Karpas-422 (cell line): ENCODE data around the gene NECAB3. TPM values are rescaled to one million over a fixed set of nuclear protein-coding genes. Genes with fewer than 3 reads are reported as not detected.

Experiments
- DNase-seq: peaks from one replicate; pipeline ENCODE4 v3.0.0-alpha.2; 2015
- H2AFZ ChIP-seq: fragments of 200-600 bp; sonication (generic); 2 replicates; pipeline ENCODE4 v1.6.1; 2014; ENCODE audit warnings: antibody characterized with exemption, low read length, mixed read lengths
- H3K27ac ChIP-seq: fragments of 200-600 bp; sonication (generic); 2 replicates; pipeline ENCODE4 v1.5.1; 2014; ENCODE audit warnings: mild to moderate bottlenecking, low read length, moderate library complexity
- H3K27me3 ChIP-seq: fragments of 200-600 bp; sonication (generic); 2 replicates; pipeline ENCODE4 v1.6.1; 2014; ENCODE audit warnings: low read length, mixed read lengths
- H3K36me3 ChIP-seq: fragments of 200-600 bp; sonication (generic); 2 replicates; pipeline ENCODE4 v1.6.1; 2014; ENCODE audit warnings: low read length, mixed read lengths; ENCODE audit not compliant: insufficient read depth
- H3K4me1 ChIP-seq: fragments of 200-600 bp; sonication (generic); 2 replicates; pipeline ENCODE4 v1.6.1; 2014; ENCODE audit warnings: mild to moderate bottlenecking, low read length, mixed read lengths
- H3K4me2 ChIP-seq: fragments of 200-600 bp; sonication (generic); 2 replicates; pipeline ENCODE4 v1.6.1; 2014; ENCODE audit warnings: low read length, low read depth, mild to moderate bottlenecking; ENCODE audit not compliant: poor library complexity, severe bottlenecking
- H3K4me3 ChIP-seq: fragments of 200-600 bp; sonication (generic); 2 replicates; pipeline ENCODE4 v1.5.1; 2014; ENCODE audit warnings: mild to moderate bottlenecking, antibody characterized with exemption, low read length, mixed read lengths
- H3K79me2 ChIP-seq: fragments of 200-600 bp; sonication (generic); 2 replicates; pipeline ENCODE4 v1.6.1; 2014; ENCODE audit warnings: mild to moderate bottlenecking, low read length, mixed read lengths
- H3K9ac ChIP-seq: fragments of 200-600 bp; sonication (generic); 2 replicates; pipeline ENCODE4 v1.6.0; 2014; ENCODE audit warnings: low read length
- H3K9me2 ChIP-seq: fragments of 200-600 bp; sonication (generic), shearing (Covaris generic); replicated peaks from 2 replicates; pipeline ENCODE4 v1.6.0; 2014; ENCODE audit warnings: mild to moderate bottlenecking, low read length, moderate library complexity; ENCODE audit not compliant: insufficient read depth
- H3K9me3 ChIP-seq: fragments of 300-700, 200-600 bp; sonication (generic); 2 replicates; pipeline ENCODE4 v1.6.1; 2014; ENCODE audit warnings: low read length, mixed read lengths
- H4K20me1 ChIP-seq: fragments of 200-600 bp; sonication (generic); 2 replicates; pipeline ENCODE4 v1.6.1; 2014; ENCODE audit warnings: mild to moderate bottlenecking, antibody characterized with exemption, low read length, low read depth; ENCODE audit not compliant: insufficient read depth
- total RNA-seq: library from RNA; depleted of rRNA; stranded (reverse); fragments of >200 nt; shearing (Covaris generic); gene quantifications from 2 replicates; pipeline ENCODE4 v1.2.3, GENCODE V29; 2014; ENCODE audit warnings: low replicate concordance

The NECAB3 gene
- total RNA-seq, 1 experiment from 2014 or later, result 38.2 TPM

DNA sequence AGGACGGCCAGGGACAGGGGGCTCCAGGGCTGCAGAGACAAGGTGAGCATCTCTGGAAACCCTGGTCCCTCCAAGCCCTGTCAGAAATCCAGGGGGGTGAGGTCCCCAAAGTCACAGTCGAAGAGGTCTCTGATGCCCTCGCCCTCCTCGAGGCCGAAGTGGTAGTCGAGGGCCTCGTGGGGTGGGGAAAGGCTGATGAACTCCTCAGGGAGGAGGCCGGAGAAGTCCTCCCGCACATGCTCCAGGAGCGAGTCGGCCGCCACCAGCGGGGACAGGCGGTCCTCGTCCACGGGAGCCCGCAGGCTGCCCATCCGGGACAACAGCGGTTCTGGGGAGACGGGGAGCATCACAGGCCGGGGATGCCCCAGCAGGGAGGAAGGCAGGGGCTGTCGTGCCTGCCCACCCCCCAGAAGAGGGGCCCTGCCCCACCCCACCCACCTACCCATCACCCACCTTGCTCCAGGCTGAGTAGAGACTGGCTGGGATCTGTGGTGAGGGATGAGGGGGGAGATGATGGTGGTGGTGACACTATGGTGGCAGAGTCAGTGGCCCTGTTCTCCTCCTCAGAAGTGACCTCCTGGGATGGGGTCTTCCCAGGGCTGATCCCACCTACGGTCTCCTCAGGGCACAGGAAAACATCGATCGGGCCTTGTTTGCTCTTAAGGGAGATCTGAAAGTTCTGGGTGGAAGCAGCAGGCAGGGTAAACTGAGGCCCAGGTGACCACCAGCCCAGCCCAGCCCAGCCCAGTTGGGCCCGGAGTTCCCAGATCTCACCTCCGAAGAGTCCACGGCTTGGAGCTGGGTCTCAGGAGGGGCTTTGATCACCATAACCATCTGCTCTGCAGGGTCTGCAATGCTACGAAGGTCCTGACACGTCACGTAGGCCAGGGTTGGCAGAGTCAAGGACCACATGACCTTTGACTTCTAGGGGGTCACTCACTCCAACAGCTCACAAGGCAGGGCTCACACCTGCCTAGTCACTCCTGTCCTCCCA lies 2.7 kb upstream of the NECAB3 start:
- H3K9ac ChIP-seq, result no peak overlapping the region
- DNase-seq, result no peak
- H3K36me3 ChIP-seq, result peaks cover 5% of the 10 kb centered on the region; the same call in 1 of the 2 replicates
- no peak overlapping the region for H3K4me3 ChIP-seq
- no peaks in the 10 kb centered on the region for H4K20me1 ChIP-seq
- H3K79me2 ChIP-seq, result peaks cover 40% of the 10 kb centered on the region
- H3K4me1 ChIP-seq, result peaks cover 64% of the 10 kb centered on the region
- H3K27me3 ChIP-seq, result no peaks in the 10 kb centered on the region
- H3K9me2 ChIP-seq, result no peaks in the 10 kb centered on the region
- H3K4me2 ChIP-seq, result no peak overlapping the region
- no peak overlapping the region for H2AFZ ChIP-seq
- no peak overlapping the region for H3K27ac ChIP-seq
- no peaks in the 10 kb centered on the region for H3K9me3 ChIP-seq

DNA sequence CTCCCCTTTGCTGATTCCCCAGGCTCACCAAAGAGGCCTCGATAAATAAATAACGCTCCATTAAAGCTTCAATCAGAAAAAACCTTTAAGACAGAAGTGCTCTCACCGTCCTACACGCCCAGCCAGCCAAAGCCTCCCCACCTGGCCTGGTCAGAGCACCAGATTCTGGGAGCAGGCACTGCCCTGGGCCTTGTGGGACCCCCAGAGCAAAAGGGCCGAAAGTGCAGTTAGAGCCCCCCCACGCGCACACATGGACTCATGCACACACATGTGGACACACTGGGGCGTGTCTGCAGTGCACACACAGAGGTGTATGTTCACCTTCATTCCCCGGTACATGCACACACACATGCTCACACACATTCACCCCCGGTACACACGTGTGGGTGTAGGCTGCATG lies 1.9 kb upstream of the NECAB3 start:
- no peak overlapping the region for H2AFZ ChIP-seq
- peak overlapping the region; percentile 85 for H3K27ac ChIP-seq
- H3K9me3 ChIP-seq, result no peaks in the 10 kb centered on the region
- no peaks in the 10 kb centered on the region for H3K9me2 ChIP-seq
- peaks cover 64% of the 10 kb centered on the region for H3K4me1 ChIP-seq
- H4K20me1 ChIP-seq, result no peaks in the 10 kb centered on the region
- H3K27me3 ChIP-seq, result no peaks in the 10 kb centered on the region
- peaks cover 12% of the 10 kb centered on the region; the same call in 1 of the 2 replicates for H3K36me3 ChIP-seq
- no peak overlapping the region for H3K4me2 ChIP-seq
- H3K79me2 ChIP-seq, result peaks cover 39% of the 10 kb centered on the region
- H3K4me3 ChIP-seq, result no peak overlapping the region
- no peak for DNase-seq
- H3K9ac ChIP-seq, result no peak overlapping the region

DNA sequence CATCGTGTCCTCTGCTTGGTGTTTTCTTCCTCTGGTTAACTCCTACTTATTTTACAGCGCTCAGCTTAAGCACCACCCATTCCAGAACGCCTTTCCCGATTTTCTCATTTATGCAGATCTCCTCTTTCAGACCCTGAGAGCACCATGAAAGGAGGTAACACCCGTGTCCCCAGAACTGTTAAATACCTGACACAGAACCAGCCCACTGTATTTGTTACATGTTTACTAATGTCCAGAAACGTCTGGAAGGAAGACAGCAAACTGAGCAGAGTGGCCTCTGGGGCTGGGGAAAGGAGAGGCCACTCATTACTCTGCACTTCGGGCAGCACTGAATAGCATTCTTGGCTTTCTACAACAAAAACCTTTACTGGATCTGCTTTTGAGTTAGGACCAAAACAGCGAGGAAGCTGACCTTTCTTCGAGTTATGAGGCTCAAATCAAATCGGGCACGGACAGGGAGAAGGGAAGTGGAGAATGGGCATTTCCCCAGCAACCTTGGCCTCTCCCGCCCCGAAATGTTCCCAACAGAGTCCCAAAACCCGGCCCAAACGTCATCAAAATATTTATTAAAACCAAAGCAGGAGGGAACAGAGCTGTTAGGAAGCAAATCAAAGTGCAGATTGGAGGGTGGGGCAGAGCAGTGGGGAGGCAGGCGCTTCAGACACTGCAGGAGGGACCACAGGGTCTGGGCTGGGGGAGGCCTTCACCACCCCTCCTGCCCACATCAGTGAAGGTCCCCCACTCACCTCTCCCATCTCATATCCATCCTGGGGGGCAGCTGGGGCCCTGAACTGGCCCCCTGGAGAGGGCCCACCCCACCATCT lies 1.1 kb upstream of the NECAB3 start:
- DNase-seq, result no peak
- Histone ChIP-seq H3K36me3 (peaks cover 16% of the 10 kb centered on the region; the same call in 1 of the 2 replicates), H3K9ac (peak overlapping the region; percentile 89), H2AFZ (no peak overlapping the region), H3K9me2 (no peaks in the 10 kb centered on the region), H3K9me3 (no peaks in the 10 kb centered on the region), H3K4me2 (peak overlapping the region; percentile 88), H3K79me2 (peaks cover 34% of the 10 kb centered on the region), H3K27me3 (no peaks in the 10 kb centered on the region), H3K4me3 (peak overlapping the region; percentile 80; the same call in 1 of the 2 replicates), H3K4me1 (peaks cover 64% of the 10 kb centered on the region), H3K27ac (peak overlapping the region; percentile 85), H4K20me1 (no peaks in the 10 kb centered on the region)

DNA sequence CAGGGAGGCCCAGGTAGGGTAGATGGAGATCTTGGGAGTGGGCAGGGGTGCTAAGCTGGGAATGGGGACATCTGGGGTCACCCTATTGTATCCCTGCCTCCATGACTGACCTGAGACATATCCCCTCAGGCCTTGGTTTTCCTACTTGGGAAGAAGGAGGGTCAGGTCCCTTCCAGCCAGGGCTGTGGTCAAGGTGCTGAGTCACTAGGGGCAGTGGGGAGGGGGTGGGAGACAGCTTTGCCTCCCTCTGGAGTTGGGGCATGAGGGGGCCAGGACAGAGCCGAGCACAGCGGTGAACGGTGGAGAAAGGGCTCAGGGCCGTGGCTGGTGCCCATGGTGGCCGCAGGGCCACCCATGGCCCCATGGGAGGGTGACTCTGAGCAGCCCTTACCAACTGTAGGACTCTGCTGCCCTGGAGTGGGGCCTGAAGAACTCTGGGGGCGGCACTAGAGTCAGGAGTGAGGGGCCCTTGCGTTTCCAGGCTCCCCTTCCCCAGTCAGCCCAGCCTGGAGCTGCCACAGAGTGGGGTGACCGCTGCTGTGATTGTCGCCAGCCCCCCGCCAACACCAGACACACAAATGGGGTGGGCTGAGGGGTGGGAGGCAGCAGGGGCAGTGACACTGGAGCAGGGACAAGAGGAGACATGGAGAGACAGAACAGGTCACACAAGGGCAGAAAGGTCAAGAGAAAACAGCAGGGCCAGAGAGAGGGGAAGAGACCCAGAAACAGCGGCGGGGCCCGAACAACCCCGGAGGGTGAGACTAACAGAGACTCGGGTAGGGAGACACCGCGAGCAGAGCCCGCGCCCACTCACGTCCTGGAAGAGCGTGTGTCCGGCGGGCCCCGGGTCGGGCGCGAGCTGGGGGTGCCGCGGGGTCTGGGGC lies 576 bp downstream of the NECAB3 start:
- H3K79me2 ChIP-seq, result peaks cover 30% of the 10 kb centered on the region
- peaks cover 65% of the 10 kb centered on the region for H3K4me1 ChIP-seq
- H3K9me3 ChIP-seq, result no peaks in the 10 kb centered on the region

DNA sequence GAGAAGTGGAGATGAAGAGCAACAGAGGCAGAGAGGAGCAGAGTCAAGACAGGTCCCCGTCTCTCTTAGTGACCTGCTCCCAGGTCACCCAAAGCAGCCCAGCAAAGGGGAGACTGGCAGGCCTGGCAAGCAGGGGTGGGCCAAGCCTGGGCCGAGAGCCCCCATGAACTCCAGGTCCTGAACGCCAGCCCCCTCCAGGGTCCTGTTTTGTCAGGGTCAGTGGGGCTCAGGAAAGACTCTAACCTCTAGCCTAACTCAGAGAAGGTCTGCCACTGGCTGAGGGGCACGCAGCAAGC lies 1.2 kb downstream of the NECAB3 start:
- H3K9me3 ChIP-seq, result no peaks in the 10 kb centered on the region
- H3K4me3 ChIP-seq, result peak overlapping the region; percentile 80
- H3K9me2 ChIP-seq, result no peaks in the 10 kb centered on the region
- H4K20me1 ChIP-seq, result no peaks in the 10 kb centered on the region
- peak overlapping the region; percentile 88 for H3K4me2 ChIP-seq
- peaks cover 71% of the 10 kb centered on the region for H3K4me1 ChIP-seq
- peak overlapping the region; percentile 89 for H3K9ac ChIP-seq
- peak overlapping the region; percentile 89 for H3K27ac ChIP-seq
- H3K36me3 ChIP-seq, result peaks cover 16% of the 10 kb centered on the region; the same call in 1 of the 2 replicates
- no peaks in the 10 kb centered on the region for H3K27me3 ChIP-seq
- no peak for DNase-seq
- no peak overlapping the region for H2AFZ ChIP-seq
- peaks cover 30% of the 10 kb centered on the region for H3K79me2 ChIP-seq

More for the DNA sequence above, 576 bp downstream of the NECAB3 start:
- H4K20me1 ChIP-seq, result no peaks in the 10 kb centered on the region
- H3K9ac ChIP-seq, result peak overlapping the region; percentile 89
- peak overlapping the region; percentile 89 for H3K27ac ChIP-seq
- no peaks in the 10 kb centered on the region for H3K27me3 ChIP-seq
- no peak overlapping the region for H2AFZ ChIP-seq
- peak overlapping the region; percentile 80 for H3K4me3 ChIP-seq
- peaks cover 16% of the 10 kb centered on the region; the same call in 1 of the 2 replicates for H3K36me3 ChIP-seq
- DNase-seq, result no peak
- peak overlapping the region; percentile 88 for H3K4me2 ChIP-seq
- H3K9me2 ChIP-seq, result no peaks in the 10 kb centered on the region

DNA sequence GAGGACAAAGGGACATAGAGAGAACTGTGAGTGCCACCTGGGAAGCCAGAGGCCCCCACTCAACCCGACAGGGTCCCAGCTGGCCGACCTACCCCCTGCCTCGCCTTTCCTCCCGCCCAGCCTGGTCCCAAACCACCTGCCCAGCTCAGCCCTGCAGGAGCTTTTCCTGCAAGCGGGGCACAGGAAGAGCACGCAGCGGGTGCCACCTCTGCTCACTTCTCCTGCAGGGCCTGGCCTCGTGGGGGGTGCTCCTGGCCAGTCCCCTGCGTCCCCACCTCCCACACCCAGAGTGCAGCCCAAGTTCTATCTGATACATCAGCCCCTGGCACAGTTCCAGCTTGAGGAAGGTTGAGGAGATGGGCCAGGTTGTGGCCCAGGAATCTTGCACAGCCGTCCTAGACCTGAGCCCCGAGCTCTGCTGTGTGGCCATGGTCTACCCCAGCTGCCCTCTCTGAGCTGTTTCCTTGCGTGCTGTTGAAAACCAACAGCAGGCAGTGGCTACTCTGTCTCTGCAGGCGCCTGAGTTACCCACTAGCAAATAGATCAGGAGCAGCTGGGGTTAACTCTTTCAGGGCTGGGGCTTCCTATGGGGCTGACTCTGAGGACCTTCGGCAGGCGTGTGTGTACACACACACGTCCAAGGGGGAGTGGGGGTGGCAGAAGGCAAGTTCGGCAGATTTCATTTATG lies 1.7 kb downstream of the NECAB3 start:
- H3K4me2 ChIP-seq, result peak overlapping the region; percentile 88
- no peaks in the 10 kb centered on the region for H4K20me1 ChIP-seq
- H3K79me2 ChIP-seq, result peaks cover 30% of the 10 kb centered on the region
- no peaks in the 10 kb centered on the region for H3K27me3 ChIP-seq
- H3K4me1 ChIP-seq, result peaks cover 75% of the 10 kb centered on the region
- H3K36me3 ChIP-seq, result peaks cover 16% of the 10 kb centered on the region; the same call in 1 of the 2 replicates
- H2AFZ ChIP-seq, result no peak overlapping the region
- H3K9me3 ChIP-seq, result no peaks in the 10 kb centered on the region
- H3K4me3 ChIP-seq, result peak overlapping the region; percentile 80
- H3K27ac ChIP-seq, result peak overlapping the region; percentile 89
- no peaks in the 10 kb centered on the region for H3K9me2 ChIP-seq
- peak overlapping the region; percentile 89 for H3K9ac ChIP-seq
- DNase-seq, result no peak

DNA sequence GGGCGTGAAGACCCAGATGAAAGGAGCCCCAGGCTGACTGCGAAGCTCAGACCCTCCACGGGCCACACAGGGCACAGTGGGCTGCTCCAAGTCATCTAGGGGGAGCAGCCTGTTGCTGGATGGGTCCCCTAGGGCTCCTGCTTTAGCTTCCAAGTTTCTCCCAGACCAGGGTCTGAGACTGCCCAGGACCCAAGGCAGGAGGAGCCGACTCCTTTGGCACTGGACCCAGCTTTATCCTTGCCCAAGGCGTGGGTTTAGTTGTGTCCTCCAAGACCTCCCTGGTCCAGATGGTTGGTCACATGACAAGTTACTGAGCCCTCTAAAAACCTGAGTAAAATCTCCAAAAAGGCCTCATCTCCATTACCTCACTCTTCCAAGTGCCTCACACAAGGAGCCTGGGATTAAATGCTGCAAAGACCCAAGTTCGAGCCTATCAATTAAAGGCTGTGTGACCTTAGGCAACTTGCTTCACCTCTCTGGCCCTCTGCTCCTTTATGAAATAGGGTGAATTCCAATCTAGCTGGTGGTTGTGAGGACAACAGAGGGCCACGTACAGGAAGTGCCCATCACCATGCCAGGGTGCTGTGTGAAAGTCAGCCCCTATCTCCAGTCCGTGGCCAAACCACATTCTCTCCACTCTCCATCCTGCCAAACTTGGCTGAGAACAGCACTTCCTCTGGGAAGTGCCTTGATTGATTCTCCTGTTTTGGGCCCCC lies 2.5 kb downstream of the NECAB3 start:
- H3K9me3 ChIP-seq, result no peaks in the 10 kb centered on the region
- H3K9me2 ChIP-seq, result no peaks in the 10 kb centered on the region
- H3K9ac ChIP-seq, result peak overlapping the region; percentile 89
- peaks cover 30% of the 10 kb centered on the region for H3K79me2 ChIP-seq
- peaks cover 84% of the 10 kb centered on the region for H3K4me1 ChIP-seq
- no peaks in the 10 kb centered on the region for H4K20me1 ChIP-seq
- peaks cover 16% of the 10 kb centered on the region; the same call in 1 of the 2 replicates for H3K36me3 ChIP-seq
- H2AFZ ChIP-seq, result no peak overlapping the region
- peak overlapping the region; percentile 88 for H3K4me2 ChIP-seq
- H3K4me3 ChIP-seq, result no peak overlapping the region; the same call in 1 of the 2 replicates
- H3K27me3 ChIP-seq, result no peaks in the 10 kb centered on the region
- no peak for DNase-seq
- H3K27ac ChIP-seq, result peak overlapping the region; percentile 89
